ENCODE data around the gene CYBC1.

CYBC1 gene

GRCh38 chr17:82405051-82405450, 45.5 kb downstream of the CYBC1 start:
- no peak for DNase-seq

DNA sequence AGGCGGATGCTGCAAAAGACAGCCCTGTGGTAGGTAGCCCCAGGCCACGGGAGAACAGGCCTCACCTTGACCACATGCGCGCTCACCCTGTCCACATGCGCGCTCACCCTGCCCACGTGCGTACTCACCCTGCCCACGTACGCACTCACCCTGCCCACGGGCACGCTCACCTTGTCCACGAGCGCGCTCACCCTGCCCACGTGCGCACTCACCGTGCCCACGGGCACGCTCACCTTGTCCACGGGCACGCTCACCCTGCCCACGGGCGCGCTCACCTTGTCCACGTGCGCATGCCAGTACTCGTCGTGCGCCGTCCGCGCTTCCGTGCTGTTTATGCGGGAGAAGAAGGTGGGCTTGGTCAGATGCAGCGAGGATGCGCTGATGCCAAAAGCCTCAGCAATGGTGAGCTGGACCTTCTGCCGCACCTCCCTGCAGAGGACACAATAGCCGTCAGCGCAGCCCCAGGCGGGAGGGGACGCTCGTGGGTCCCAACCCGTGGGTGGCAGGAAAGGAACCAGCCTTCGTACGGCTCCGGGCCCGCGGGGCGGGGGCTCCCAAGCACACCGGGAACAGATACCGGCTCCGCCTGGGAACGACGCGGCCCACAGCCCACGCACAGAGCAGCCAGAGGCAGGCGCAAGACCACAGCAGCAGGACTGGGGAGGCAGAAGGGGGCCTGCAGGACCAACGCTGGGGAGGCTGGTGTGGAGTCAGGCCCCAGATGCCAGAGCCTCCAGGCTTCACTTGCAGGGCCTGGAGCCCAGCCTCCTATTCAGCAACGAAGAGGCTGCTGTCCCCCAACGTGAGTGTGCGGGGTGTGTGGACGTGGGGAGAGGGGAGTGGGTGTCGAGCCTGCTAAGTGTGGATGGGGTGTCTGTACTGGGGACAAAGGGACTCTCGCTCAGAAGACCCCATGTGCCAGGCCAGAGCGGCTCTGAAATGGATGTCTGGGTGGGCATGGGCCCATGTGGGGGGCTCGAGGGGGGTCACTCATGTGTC, 46.6 kb downstream of the CYBC1 start:
- no peak for DNase-seq

GRCh38 chr17:82402865-82403264, 47.7 kb downstream of the CYBC1 start:
- DNase-seq: no peak

DNA sequence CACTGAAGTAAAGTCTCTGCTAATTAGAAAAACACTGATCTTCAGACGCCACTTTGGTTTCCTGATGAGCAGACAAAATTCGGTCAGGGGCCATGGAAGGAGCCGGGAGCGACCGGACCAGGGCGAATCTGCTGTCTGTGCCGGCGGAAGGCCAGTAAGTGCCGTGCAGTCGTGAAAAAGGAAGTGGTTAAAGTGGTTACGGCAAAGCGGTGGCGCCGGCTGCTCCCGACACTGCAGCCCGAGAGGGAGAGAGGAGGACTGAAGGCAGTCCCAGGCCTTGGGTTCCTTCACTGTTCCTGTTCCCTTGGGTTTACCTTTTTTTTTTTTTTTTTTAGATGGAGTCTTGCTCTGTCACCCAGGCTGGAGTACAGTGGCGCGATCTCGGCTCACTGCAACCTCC, 49.7 kb downstream of the CYBC1 start:
- peak; percentile 79 for DNase-seq

DNA sequence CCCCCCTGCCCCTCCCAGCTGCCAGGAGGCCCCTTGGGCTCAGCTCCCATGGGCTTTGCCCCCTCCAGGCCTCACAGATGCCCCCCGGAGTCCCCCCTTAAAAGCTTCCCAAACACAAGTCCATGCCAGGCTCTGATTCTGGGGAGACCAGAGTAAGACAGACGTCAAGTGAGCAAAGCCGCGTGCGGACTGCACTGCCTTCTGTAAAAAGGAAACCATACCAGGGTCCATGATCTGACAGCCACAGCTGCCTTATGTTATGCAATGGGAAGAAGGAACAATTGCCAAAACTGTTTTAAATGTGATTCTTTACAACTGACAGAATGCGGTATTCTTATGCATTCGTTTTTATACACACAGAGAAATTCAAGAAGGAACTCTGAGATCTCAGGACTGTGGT, 50.3 kb downstream of the CYBC1 start:
- peak; percentile 68 for DNase-seq

- no peak for DNase-seq
These were observed 50.9 kb downstream of the CYBC1 start for GRCh38 chr17:82399601-82400101.

DNA sequence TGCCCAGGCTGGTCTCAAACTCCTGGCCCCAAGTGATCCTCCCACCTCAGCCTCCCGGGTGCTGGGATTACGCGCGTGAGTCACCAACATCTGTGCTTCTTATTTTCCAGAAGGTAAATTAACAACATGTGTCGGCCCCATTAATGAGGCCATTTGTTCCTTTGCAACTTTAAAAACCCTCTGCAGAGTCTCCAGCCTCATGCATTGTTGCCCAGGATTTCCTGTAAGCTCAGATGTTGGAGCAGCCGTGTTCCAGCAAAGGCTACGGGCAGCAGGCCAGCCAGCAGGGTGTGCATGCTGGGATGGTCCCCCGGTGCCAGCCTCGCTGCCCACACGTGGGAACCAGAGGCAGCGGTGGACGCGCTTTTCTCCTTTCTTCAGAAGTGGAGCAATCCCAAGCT, 51.5 kb downstream of the CYBC1 start:
- DNase-seq: no peak

GRCh38 chr17:82397449-82398335, 52.9 kb downstream of the CYBC1 start:
- DNase-seq: no peak

GRCh38 chr17:82396601-82397435, 53.7 kb downstream of the CYBC1 start:
- peak; percentile 45 for DNase-seq

- DNase-seq: no peak
These were observed 56.3 kb downstream of the CYBC1 start for GRCh38 chr17:82394278-82394677.

DNA sequence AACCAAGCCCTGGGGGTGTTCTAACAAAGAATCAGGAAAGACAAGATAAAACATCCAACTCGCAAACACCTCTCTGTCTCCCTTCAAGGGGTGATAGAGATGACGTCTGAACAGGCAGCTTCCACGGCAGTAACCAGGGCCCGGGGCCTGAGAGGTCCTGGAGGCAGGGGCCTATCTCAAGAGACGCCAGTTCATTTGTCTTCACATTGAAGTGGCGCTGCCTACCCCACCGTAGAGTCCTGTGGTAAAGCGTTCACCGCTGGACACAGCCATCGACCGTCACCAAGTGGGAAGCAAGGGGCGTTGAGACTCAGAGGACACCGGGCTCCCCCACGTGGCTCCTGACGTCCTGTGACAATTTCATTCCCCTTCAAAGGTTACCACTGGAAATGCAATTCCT, 57.6 kb downstream of the CYBC1 start:
- DNase-seq: no peak
